K562 (cell line): Measurements from ENCODE around the gene SLC38A11. TPM values are rescaled to one million over a fixed set of nuclear protein-coding genes. Genes with fewer than 3 reads are reported as not detected.

Experiments used
- ELF2 ChIP-seq: fragments of 250-450 bp; sonication (Bioruptor Pico); IDR thresholded peaks from 2 replicates; pipeline ENCODE4 v1.5.0; 2021; ENCODE audit warnings: mild to moderate bottlenecking
- PRMT5 ChIP-seq: sonication (generic); formaldehyde crosslinking; IDR thresholded peaks from 2 replicates; pipeline ENCODE4 v1.5.0; 2020; ENCODE audit warnings: missing genetic modification reagents
- RREB1 ChIP-seq: fragments of 250-450 bp; sonication (Bioruptor Pico); IDR thresholded peaks from 2 replicates; pipeline ENCODE4 v1.4.0; 2020
- SNRNP70 ChIP-seq: fragments of 200-400 bp; formaldehyde crosslinking; optimal IDR thresholded peaks from 2 replicates; pipeline ENCODE3; 2017; ENCODE audit warnings: low read depth, low read length
- ZNF24 ChIP-seq: fragments of 450-650 bp; IDR thresholded peaks from 2 replicates; pipeline ENCODE4 v1.6.1; 2016
- polyA plus RNA-seq, 8 experiments: library from polyadenylated mRNA; depleted of rRNA in 4 of 8; stranded (reverse) in 5 of 8; unstranded in 3 of 8; fragments of >200 nt; fragmentation: Nextera tagmentation in 2 of 8; fragmentation: Illumina TruSeq in 1 of 8; extraction: Ambion mirVana in 2 of 8; extraction: Trizol in 1 of 8; gene quantifications; 2 replicates each; pipeline versions ENCODE4 v1.2.1 to v1.2.3, GENCODE V29; 2011 to 2014; ENCODE audit warnings: inconsistent platforms in 1 of 8, missing spikeins in 1 of 8
- total RNA-seq, 7 experiments: library from RNA; depleted of rRNA in 6 of 7; stranded (reverse); fragments of >200 nt in 6 of 7; fragmentation: Illumina TruSeq in 2 of 7; extraction: Trizol in 2 of 7; gene quantifications; 2 replicates each; pipeline versions ENCODE4 v1.2.1 to v1.2.3, GENCODE V29; 2011 to 2021; ENCODE audit warnings: low replicate concordance in 1 of 7

SLC38A11 gene
- total and polyA plus RNA-seq, 9 of the 15 experiments (the other 6 are each of a cell fraction or from before 2014, with no cell fraction given) = not detected

GRCh38 chr2:164935118-164936101 lies 19.9 kb downstream of the SLC38A11 start (continued):
- no peak for TF ChIP-seq PRMT5 (CRISPR knock-in tag)
- TF ChIP-seq ZNF24 = no peak
- no peak for TF ChIP-seq ELF2
- no peak for TF ChIP-seq RREB1 (CRISPR knock-in tag)
- TF ChIP-seq SNRNP70 = no peak
